HFF-Myc (cell line): ENCODE data around the gene STK25.
"Not testable (repeated sequence)": the region's sequence is repeated elsewhere in the genome, so short reads cannot be mapped to it uniquely, and the experiment has no call there.

ENCODE experiments used
- DNase-seq: peaks from one replicate; pipeline ENCODE4 v3.0.0-alpha.2; 2011; ENCODE audit warnings: low read depth; ENCODE audit errors: extremely low read depth
- H3K4me3 ChIP-seq: replicated peaks from 2 replicates; pipeline ENCODE4 v1.5.1; 2011; ENCODE audit warnings: low read depth, mild to moderate bottlenecking, control low read depth, low read length
- TF ChIP-seq, protein P1 (sequence below): IDR thresholded peaks from 2 replicates; pipeline ENCODE4 v1.5.1; 2012; ENCODE audit warnings: mild to moderate bottlenecking, low read depth, low read length, control low read depth; ENCODE audit errors: missing control alignments

Gene STK25

DNA sequence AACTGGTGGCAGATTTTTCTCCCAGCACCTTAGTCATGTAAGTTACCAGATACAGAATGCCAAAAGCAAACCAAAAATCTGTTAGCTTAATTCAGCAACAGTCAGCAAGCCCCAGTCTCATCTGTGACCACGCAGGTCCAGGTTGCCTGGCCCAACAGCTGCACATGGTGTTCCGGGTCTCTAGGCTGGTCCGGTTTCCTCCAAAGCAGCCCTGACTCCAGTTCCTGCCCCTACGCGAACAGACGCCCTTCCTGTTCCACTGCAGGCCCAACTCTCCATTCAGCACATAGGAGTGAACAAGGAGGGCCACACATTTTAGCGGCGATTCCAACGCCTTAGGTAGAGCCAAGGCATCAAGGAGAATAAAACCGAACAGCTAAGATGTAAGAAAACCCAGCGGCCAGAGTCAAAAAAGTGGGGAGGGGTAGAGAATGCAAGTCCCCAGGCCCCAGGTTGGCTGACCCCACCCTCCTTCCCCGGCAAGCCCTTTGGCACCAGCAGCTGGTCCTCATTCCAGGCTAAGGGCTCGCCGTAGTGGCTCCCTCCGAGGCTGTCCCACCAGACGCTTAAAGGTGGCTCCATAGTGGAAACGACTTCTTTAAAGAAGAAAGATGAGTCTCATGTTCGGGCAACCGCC lies 1.5 kb downstream of the STK25 start:
- TF ChIP-seq, protein P1, sequence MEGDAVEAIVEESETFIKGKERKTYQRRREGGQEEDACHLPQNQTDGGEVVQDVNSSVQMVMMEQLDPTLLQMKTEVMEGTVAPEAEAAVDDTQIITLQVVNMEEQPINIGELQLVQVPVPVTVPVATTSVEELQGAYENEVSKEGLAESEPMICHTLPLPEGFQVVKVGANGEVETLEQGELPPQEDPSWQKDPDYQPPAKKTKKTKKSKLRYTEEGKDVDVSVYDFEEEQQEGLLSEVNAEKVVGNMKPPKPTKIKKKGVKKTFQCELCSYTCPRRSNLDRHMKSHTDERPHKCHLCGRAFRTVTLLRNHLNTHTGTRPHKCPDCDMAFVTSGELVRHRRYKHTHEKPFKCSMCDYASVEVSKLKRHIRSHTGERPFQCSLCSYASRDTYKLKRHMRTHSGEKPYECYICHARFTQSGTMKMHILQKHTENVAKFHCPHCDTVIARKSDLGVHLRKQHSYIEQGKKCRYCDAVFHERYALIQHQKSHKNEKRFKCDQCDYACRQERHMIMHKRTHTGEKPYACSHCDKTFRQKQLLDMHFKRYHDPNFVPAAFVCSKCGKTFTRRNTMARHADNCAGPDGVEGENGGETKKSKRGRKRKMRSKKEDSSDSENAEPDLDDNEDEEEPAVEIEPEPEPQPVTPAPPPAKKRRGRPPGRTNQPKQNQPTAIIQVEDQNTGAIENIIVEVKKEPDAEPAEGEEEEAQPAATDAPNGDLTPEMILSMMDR, result no peak
- DNase-seq, result no peak
- H3K4me3 ChIP-seq, result peak overlapping the region; percentile 92

DNA sequence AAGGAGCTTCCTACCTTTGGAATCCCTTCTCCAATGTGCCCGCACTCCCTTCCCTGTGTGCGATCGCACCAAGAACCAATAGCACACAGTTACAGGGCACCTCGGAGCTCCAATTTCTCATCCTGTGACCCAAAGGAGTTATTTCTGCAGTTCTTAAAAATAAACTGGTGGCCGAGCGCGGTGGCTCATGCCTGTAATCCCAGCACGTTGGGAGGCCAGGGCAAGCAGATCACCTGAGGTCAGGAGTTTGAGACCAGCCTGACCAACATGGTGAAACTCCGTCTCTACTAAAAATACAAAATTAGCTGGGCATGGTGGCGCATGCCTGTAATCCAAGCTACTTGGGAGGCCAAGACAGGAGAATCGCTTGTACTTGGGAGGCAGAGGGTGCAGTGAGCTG lies 2.1 kb downstream of the STK25 start:
- DNase-seq, result not testable (repeated sequence)

DNA sequence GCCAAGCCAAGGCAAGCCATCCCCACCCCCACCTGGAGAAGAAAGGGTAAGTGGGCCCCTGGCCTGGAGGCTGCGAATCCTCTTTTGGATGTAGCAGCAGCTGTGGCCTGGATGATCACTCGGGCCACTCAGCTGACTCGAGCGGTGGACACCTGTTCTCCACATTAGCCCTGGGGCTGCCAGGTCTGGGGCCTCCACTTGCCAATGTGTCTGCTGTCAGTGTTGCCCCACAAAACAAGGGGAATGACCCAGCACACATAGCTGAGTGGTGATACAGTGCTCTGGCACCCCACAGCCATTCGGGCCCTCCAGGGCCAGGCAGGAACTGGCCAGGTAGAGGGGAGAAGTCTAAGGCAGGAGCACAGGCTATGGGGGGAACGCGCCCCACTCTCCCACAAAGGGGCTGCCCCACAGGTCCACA lies 2.6 kb downstream of the STK25 start:
- no peak for DNase-seq
- TF ChIP-seq, protein P1, result no peak
- no peak overlapping the region for H3K4me3 ChIP-seq

More for the DNA sequence above, 2.1 kb downstream of the STK25 start:
- peak overlapping the region; percentile 92 for H3K4me3 ChIP-seq

DNA sequence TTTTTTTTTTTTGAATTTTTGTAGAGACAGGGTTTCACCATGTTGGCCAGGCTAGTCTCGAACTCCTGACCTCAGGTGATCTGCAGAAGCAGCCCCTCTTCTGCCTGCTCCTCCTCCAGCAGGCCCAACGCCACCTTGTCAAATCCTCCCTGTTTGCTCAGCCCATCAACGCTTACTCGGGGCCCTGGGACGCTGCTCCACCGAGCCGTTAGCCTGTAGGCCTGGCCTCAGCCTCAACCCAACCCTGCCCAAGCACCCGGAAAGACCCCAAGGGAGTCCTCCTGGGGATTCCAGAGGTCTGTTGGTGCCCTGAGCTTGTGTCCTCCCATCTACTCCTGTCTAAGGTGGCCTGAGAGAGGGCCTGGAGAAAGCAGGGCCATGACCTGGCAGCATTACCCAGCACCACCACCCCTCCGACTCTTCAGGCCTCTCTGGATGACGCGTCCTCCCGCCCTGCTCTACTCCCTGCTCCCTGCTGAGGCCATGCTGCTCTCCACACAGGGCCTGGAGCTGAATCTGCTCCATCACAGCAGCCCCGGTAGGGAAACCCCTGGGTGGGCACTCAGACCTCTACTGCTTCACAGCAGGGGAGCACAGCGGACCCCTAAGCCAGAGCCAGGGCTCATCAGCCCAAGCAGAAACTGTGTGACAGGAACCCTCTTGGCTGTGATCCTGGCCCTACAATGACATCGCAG lies 3.2 kb downstream of the STK25 start:
- no peak overlapping the region for H3K4me3 ChIP-seq
- DNase-seq, result no peak
- TF ChIP-seq, protein P1, result no peak

DNA sequence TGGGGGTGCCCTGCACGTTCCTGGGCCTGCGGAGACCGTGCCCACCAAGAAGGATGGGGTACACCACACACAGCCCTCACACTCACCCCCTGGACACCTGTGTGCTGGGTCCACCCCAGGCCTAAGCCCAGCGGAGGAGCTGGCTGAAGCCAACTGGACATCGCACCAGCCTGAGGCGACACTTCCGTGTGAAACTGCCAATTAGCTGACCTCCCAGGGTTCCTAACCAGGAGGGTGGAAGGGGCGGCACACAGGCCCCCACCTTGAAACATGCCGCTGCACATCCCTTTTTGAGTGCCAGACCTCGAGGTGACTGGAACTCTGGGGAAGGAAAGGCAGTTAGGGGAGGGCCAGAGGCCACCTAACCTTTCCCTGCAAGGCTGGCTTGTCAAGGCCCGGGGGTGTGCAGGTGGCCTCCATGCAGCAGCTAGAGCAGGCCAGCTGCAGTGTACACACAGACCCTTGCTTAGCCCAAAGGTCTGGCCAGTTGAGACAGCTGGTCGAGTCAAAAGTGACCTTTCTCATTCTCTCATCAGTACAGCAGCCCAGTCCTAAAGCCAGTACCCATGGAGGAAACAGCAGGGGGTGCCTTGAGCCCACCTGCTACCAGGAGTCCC lies 4.5 kb downstream of the STK25 start:
- no peak overlapping the region for H3K4me3 ChIP-seq
- TF ChIP-seq, protein P1, result no peak
- DNase-seq, result no peak

DNA sequence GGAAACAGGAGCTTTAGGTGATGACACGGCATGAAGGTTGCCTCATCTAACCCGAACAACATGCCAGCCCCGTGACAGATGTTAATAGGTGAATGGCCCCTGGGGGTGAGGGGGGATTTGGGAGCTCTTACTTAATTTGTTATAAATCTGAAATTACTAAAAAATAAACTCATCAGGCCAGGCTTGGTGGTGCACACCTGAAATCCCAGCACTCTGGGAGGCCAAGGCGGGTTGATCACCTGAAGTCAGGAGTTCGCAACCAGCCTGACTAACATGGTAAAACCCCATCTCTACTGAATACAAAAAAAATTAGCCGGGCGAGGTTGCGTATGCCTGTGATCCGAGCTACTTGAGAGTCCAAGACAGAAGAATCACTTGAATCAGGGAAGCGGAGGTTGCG lies 6.1 kb downstream of the STK25 start:
- H3K4me3 ChIP-seq, result no peak overlapping the region
- no peak for DNase-seq
- TF ChIP-seq, protein P1, result no peak

DNA sequence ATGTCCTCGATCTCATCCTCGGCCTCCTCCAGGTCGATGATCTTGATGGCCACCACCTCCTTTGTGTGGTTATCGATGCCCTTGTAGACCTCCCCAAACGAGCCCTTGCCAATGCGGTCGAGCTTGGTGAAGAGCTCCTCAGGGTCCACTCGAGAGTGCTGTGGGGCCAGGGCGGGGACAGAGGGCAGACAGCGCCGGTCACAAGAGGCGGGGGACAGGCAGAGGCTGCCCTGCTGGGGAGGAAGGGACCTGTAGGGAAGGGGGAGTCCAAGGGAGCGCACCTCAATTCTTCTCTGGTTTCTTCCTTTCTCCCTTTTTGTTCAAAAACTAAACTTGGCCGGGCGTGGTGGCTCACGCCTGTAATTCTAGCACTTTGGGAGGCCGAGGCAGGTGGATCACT lies 6.8 kb downstream of the STK25 start:
- no peak for DNase-seq
- TF ChIP-seq, protein P1, result no peak
- H3K4me3 ChIP-seq, result no peak overlapping the region
